ENCODE data around the gene FBXW7.
"Not testable (repeated sequence)": the region's sequence is repeated elsewhere in the genome, so short reads cannot be mapped to it uniquely, and the experiment has no call there.

The FBXW7 gene

GRCh38 chr4:152564336-152564735, 28.4 kb upstream of the FBXW7 start:
- Histone ChIP-seq H3K9ac (ENCODE audit: low read depth, low read length) (no peak overlapping the region), H3K9me3 (ENCODE audit: control insufficient read depth, insufficient read depth, low read length) (no peaks in the 10 kb centered on the region), H3K4me1 (ENCODE audit: insufficient read depth, low read length) (no peaks in the 10 kb centered on the region), H3K36me3 (ENCODE audit: insufficient read depth, low read length) (no peaks in the 10 kb centered on the region)

- Histone ChIP-seq H3K9ac (ENCODE audit: low read depth, low read length) (no peak overlapping the region), H3K4me1 (ENCODE audit: insufficient read depth, low read length) (no peaks in the 10 kb centered on the region), H3K36me3 (ENCODE audit: insufficient read depth, low read length) (no peaks in the 10 kb centered on the region), H3K9me3 (ENCODE audit: control insufficient read depth, insufficient read depth, low read length) (no peaks in the 10 kb centered on the region)
These were observed 27.3 kb upstream of the FBXW7 start for GRCh38 chr4:152563209-152563608.

GRCh38 chr4:152559641-152560040, 23.7 kb upstream of the FBXW7 start:
- no peaks in the 10 kb centered on the region for H3K36me3 ChIP-seq (ENCODE audit: insufficient read depth, low read length)
- no peaks in the 10 kb centered on the region; the same call in 1 of the 2 replicates for H3K4me1 ChIP-seq (ENCODE audit: insufficient read depth, low read length)
- H3K9ac ChIP-seq (ENCODE audit: low read depth, low read length) = no peak overlapping the region
- no peaks in the 10 kb centered on the region for H3K9me3 ChIP-seq (ENCODE audit: control insufficient read depth, insufficient read depth, low read length)

- Histone ChIP-seq H3K9ac (ENCODE audit: low read depth, low read length) (no peak overlapping the region), H3K9me3 (ENCODE audit: control insufficient read depth, insufficient read depth, low read length) (no peaks in the 10 kb centered on the region), H3K36me3 (ENCODE audit: insufficient read depth, low read length) (no peaks in the 10 kb centered on the region), H3K4me1 (ENCODE audit: insufficient read depth, low read length) (no peaks in the 10 kb centered on the region; the same call in 1 of the 2 replicates)
These were observed 22.5 kb upstream of the FBXW7 start for GRCh38 chr4:152558396-152558795.

- H3K9ac ChIP-seq (ENCODE audit: low read depth, low read length) = no peak overlapping the region
- no peaks in the 10 kb centered on the region; the same call in 1 of the 2 replicates for H3K4me1 ChIP-seq (ENCODE audit: insufficient read depth, low read length)
- no peaks in the 10 kb centered on the region for H3K9me3 ChIP-seq (ENCODE audit: control insufficient read depth, insufficient read depth, low read length)
- H3K36me3 ChIP-seq (ENCODE audit: insufficient read depth, low read length) = no peaks in the 10 kb centered on the region
These were observed 20.9 kb upstream of the FBXW7 start for GRCh38 chr4:152556834-152557233.

GRCh38 chr4:152556283-152556682, 20.4 kb upstream of the FBXW7 start:
- Histone ChIP-seq H3K9ac (ENCODE audit: low read depth, low read length) (no peak overlapping the region), H3K4me1 (ENCODE audit: insufficient read depth, low read length) (no peaks in the 10 kb centered on the region; the same call in 1 of the 2 replicates), H3K36me3 (ENCODE audit: insufficient read depth, low read length) (no peaks in the 10 kb centered on the region), H3K9me3 (ENCODE audit: control insufficient read depth, insufficient read depth, low read length) (no peaks in the 10 kb centered on the region)

- Histone ChIP-seq H3K4me1 (ENCODE audit: insufficient read depth, low read length) (no peaks in the 10 kb centered on the region; the same call in 1 of the 2 replicates), H3K9me3 (ENCODE audit: control insufficient read depth, insufficient read depth, low read length) (no peaks in the 10 kb centered on the region), H3K9ac (ENCODE audit: low read depth, low read length) (no peak overlapping the region), H3K36me3 (ENCODE audit: insufficient read depth, low read length) (no peaks in the 10 kb centered on the region)
These were observed 18.9 kb upstream of the FBXW7 start for GRCh38 chr4:152554742-152555141.

- not testable (repeated sequence) for H3K9me3 ChIP-seq (ENCODE audit: control insufficient read depth, insufficient read depth, low read length); H3K36me3 ChIP-seq (ENCODE audit: insufficient read depth, low read length); H3K9ac ChIP-seq (ENCODE audit: low read depth, low read length); H3K4me1 ChIP-seq (ENCODE audit: insufficient read depth, low read length)
These were observed 14.8 kb upstream of the FBXW7 start for GRCh38 chr4:152550687-152551086.

GRCh38 chr4:152545088-152545487, 9.2 kb upstream of the FBXW7 start:
- H3K9ac ChIP-seq (ENCODE audit: low read depth, low read length) = no peak overlapping the region
- no peaks in the 10 kb centered on the region for H3K9me3 ChIP-seq (ENCODE audit: control insufficient read depth, insufficient read depth, low read length)
- no peaks in the 10 kb centered on the region for H3K4me1 ChIP-seq (ENCODE audit: insufficient read depth, low read length)
- no peaks in the 10 kb centered on the region for H3K36me3 ChIP-seq (ENCODE audit: insufficient read depth, low read length)

- H3K36me3 ChIP-seq (ENCODE audit: insufficient read depth, low read length); H3K4me1 ChIP-seq (ENCODE audit: insufficient read depth, low read length); H3K9ac ChIP-seq (ENCODE audit: low read depth, low read length); H3K9me3 ChIP-seq (ENCODE audit: control insufficient read depth, insufficient read depth, low read length): not testable (repeated sequence)
These were observed 8.6 kb upstream of the FBXW7 start for GRCh38 chr4:152544533-152544932.

GRCh38 chr4:152540941-152541340, 5.0 kb upstream of the FBXW7 start:
- H3K9me3 ChIP-seq (ENCODE audit: control insufficient read depth, insufficient read depth, low read length) = peaks cover 3% of the 10 kb centered on the region
- no peaks in the 10 kb centered on the region for H3K36me3 ChIP-seq (ENCODE audit: insufficient read depth, low read length)
- 0 out of 2 replicates have a peak, but pooled peaks cover 7% of the 10 kb centered on the region for H3K4me1 ChIP-seq (ENCODE audit: insufficient read depth, low read length)
- H3K9ac ChIP-seq (ENCODE audit: low read depth, low read length) = no peak overlapping the region

- H3K9ac ChIP-seq (ENCODE audit: low read depth, low read length) = no peak overlapping the region
- H3K9me3 ChIP-seq (ENCODE audit: control insufficient read depth, insufficient read depth, low read length) = peaks cover 3% of the 10 kb centered on the region
- 0 out of 2 replicates have a peak, but pooled peaks cover 7% of the 10 kb centered on the region for H3K4me1 ChIP-seq (ENCODE audit: insufficient read depth, low read length)
- no peaks in the 10 kb centered on the region for H3K36me3 ChIP-seq (ENCODE audit: insufficient read depth, low read length)
These were observed 4.4 kb upstream of the FBXW7 start for GRCh38 chr4:152540293-152540674.

- H3K9me3 ChIP-seq (ENCODE audit: control insufficient read depth, insufficient read depth, low read length) = peaks cover 3% of the 10 kb centered on the region
- H3K9ac ChIP-seq (ENCODE audit: low read depth, low read length) = no peak overlapping the region
- H3K4me1 ChIP-seq (ENCODE audit: insufficient read depth, low read length) = 0 out of 2 replicates have a peak, but pooled peaks cover 7% of the 10 kb centered on the region
- H3K36me3 ChIP-seq (ENCODE audit: insufficient read depth, low read length) = no peaks in the 10 kb centered on the region
These were observed 3.8 kb upstream of the FBXW7 start for GRCh38 chr4:152539556-152540292.

- Histone ChIP-seq H3K9ac (ENCODE audit: low read depth, low read length) (no peak overlapping the region), H3K36me3 (ENCODE audit: insufficient read depth, low read length) (no peaks in the 10 kb centered on the region), H3K4me1 (ENCODE audit: insufficient read depth, low read length) (0 out of 2 replicates have a peak, but pooled peaks cover 7% of the 10 kb centered on the region), H3K9me3 (ENCODE audit: control insufficient read depth, insufficient read depth, low read length) (peaks cover 3% of the 10 kb centered on the region)
These were observed 2.0 kb upstream of the FBXW7 start for GRCh38 chr4:152537881-152538280.

GRCh38 chr4:152536545-152537182, 772 bp upstream of the FBXW7 start:
- H3K4me1 ChIP-seq (ENCODE audit: insufficient read depth, low read length) = 0 out of 2 replicates have a peak, but pooled peaks cover 7% of the 10 kb centered on the region
- H3K9ac ChIP-seq (ENCODE audit: low read depth, low read length) = peak overlapping the region; percentile 69
- no peaks in the 10 kb centered on the region for H3K36me3 ChIP-seq (ENCODE audit: insufficient read depth, low read length)
- H3K9me3 ChIP-seq (ENCODE audit: control insufficient read depth, insufficient read depth, low read length) = peaks cover 3% of the 10 kb centered on the region

Measured in ES-I3 (cell line).